Astrocyte of the cerebellum (primary cell): ENCODE results near the gene PTDSS2.
"Not testable (repeated sequence)": the region's sequence is repeated elsewhere in the genome, so short reads cannot be mapped to it uniquely, and the experiment has no call there.

ENCODE experiments used
- DNase-seq: peaks from one replicate; pipeline ENCODE4 v3.0.0-alpha.2; 2011; ENCODE audit warnings: low read depth
- H3K4me3 ChIP-seq: 2 replicates; pipeline ENCODE4 v1.5.1; 2011; ENCODE audit warnings: mild to moderate bottlenecking, low read depth, low read length, moderate library complexity
- CTCF ChIP-seq: IDR thresholded peaks from 2 replicates; pipeline ENCODE4 v1.5.1; 2012; ENCODE audit warnings: low read length, low read depth, moderate library complexity, mild to moderate bottlenecking; ENCODE audit errors: missing control alignments
- in situ Hi-C: cut with HindIII; loops from 2 replicates; pipeline ENCODE4 v1.10.0; 2017; ENCODE audit warnings: low sequenced_read_pairs

Gene PTDSS2

GRCh38 chr11:433641-434040, 16.4 kb upstream of the PTDSS2 start:
- DNase-seq = no peak
- no peak for TF ChIP-seq CTCF
- no peak overlapping the region for H3K4me3 ChIP-seq
- in situ Hi-C loops = no loop called here

- no peak for TF ChIP-seq CTCF
- in situ Hi-C loops = no loop called here
- H3K4me3 ChIP-seq = no peak overlapping the region
- no peak for DNase-seq
Observed at GRCh38 chr11:434496-434895, 15.6 kb upstream of the PTDSS2 start.

GRCh38 chr11:434999-435740, 14.9 kb upstream of the PTDSS2 start:
- DNase-seq, H3K4me3 ChIP-seq, in situ Hi-C loops: not testable (repeated sequence)

- no peak overlapping the region for H3K4me3 ChIP-seq
- in situ Hi-C loops = no loop called here
- no peak for DNase-seq
- no peak for TF ChIP-seq CTCF
Observed at GRCh38 chr11:437228-437870, 12.7 kb upstream of the PTDSS2 start.

- DNase-seq = no peak
- H3K4me3 ChIP-seq = no peak overlapping the region
- no peak for TF ChIP-seq CTCF
- in situ Hi-C loops = no loop called here
Observed at GRCh38 chr11:438101-438844, 11.8 kb upstream of the PTDSS2 start.

- no peak for TF ChIP-seq CTCF
- DNase-seq = no peak
- in situ Hi-C loops = no loop called here
Observed at GRCh38 chr11:439315-440064, 10.6 kb upstream of the PTDSS2 start.

More at GRCh38 chr11:439315-440064, 10.6 kb upstream of the PTDSS2 start:
- H3K4me3 ChIP-seq = no peak overlapping the region
